ENCODE measurements around the gene AP1S3.
"Not testable (repeated sequence)": the region's sequence is repeated elsewhere in the genome, so short reads cannot be mapped to it uniquely, and the experiment has no call there.

AP1S3 gene

GRCh38 chr2:223813329-223813728 lies 24.1 kb downstream of the AP1S3 start:
- no peak overlapping the region for H2AFZ ChIP-seq (ENCODE audit: low read depth, low read length)
- no peaks in the 10 kb centered on the region for H3K27me3 ChIP-seq (ENCODE audit: insufficient read depth, low read length)
- no peaks in the 10 kb centered on the region for H3K9me3 ChIP-seq (ENCODE audit: low read length)
- H3K36me3 ChIP-seq (ENCODE audit: insufficient read depth, low read length), result no peaks in the 10 kb centered on the region
- H3K4me1 ChIP-seq (ENCODE audit: insufficient read depth, low read length), result no peaks in the 10 kb centered on the region
- H3K4me3 ChIP-seq (ENCODE audit: low read length), result no peak overlapping the region

GRCh38 chr2:223811757-223812156 lies 25.6 kb downstream of the AP1S3 start:
- no peak overlapping the region for H3K4me3 ChIP-seq (ENCODE audit: low read length)
- no peak overlapping the region for H2AFZ ChIP-seq (ENCODE audit: low read depth, low read length)
- H3K27me3 ChIP-seq (ENCODE audit: insufficient read depth, low read length), result no peaks in the 10 kb centered on the region
- H3K4me1 ChIP-seq (ENCODE audit: insufficient read depth, low read length), result no peaks in the 10 kb centered on the region
- H3K9me3 ChIP-seq (ENCODE audit: low read length), result no peaks in the 10 kb centered on the region
- H3K36me3 ChIP-seq (ENCODE audit: insufficient read depth, low read length), result no peaks in the 10 kb centered on the region

- H3K36me3 ChIP-seq (ENCODE audit: insufficient read depth, low read length), result no peaks in the 10 kb centered on the region
- no peaks in the 10 kb centered on the region for H3K27me3 ChIP-seq (ENCODE audit: insufficient read depth, low read length)
- no peaks in the 10 kb centered on the region for H3K9me3 ChIP-seq (ENCODE audit: low read length)
- H3K4me1 ChIP-seq (ENCODE audit: insufficient read depth, low read length), result no peaks in the 10 kb centered on the region
- no peak overlapping the region for H3K4me3 ChIP-seq (ENCODE audit: low read length)
- H2AFZ ChIP-seq (ENCODE audit: low read depth, low read length), result no peak overlapping the region
Observed at GRCh38 chr2:223805008-223805407, 32.4 kb downstream of the AP1S3 start.

GRCh38 chr2:223801736-223802135 lies 35.6 kb downstream of the AP1S3 start:
- Histone ChIP-seq H2AFZ (ENCODE audit: low read depth, low read length) (no peak overlapping the region), H3K27me3 (ENCODE audit: insufficient read depth, low read length) (no peaks in the 10 kb centered on the region), H3K4me1 (ENCODE audit: insufficient read depth, low read length) (no peaks in the 10 kb centered on the region), H3K36me3 (ENCODE audit: insufficient read depth, low read length) (no peaks in the 10 kb centered on the region), H3K9me3 (ENCODE audit: low read length) (no peaks in the 10 kb centered on the region), H3K4me3 (ENCODE audit: low read length) (no peak overlapping the region)

GRCh38 chr2:223800908-223801307 lies 36.5 kb downstream of the AP1S3 start:
- no peaks in the 10 kb centered on the region for H3K36me3 ChIP-seq (ENCODE audit: insufficient read depth, low read length)
- H3K4me3 ChIP-seq (ENCODE audit: low read length), result no peak overlapping the region
- no peak overlapping the region for H2AFZ ChIP-seq (ENCODE audit: low read depth, low read length)
- H3K4me1 ChIP-seq (ENCODE audit: insufficient read depth, low read length), result no peaks in the 10 kb centered on the region
- no peaks in the 10 kb centered on the region for H3K9me3 ChIP-seq (ENCODE audit: low read length)
- H3K27me3 ChIP-seq (ENCODE audit: insufficient read depth, low read length), result no peaks in the 10 kb centered on the region

- Histone ChIP-seq H3K36me3 (ENCODE audit: insufficient read depth, low read length) (no peaks in the 10 kb centered on the region), H3K4me3 (ENCODE audit: low read length) (no peak overlapping the region), H2AFZ (ENCODE audit: low read depth, low read length) (no peak overlapping the region), H3K9me3 (ENCODE audit: low read length) (no peaks in the 10 kb centered on the region), H3K4me1 (ENCODE audit: insufficient read depth, low read length) (no peaks in the 10 kb centered on the region), H3K27me3 (ENCODE audit: insufficient read depth, low read length) (no peaks in the 10 kb centered on the region)
Observed at GRCh38 chr2:223797811-223798721, 39.3 kb downstream of the AP1S3 start.

- Histone ChIP-seq H3K27me3 (ENCODE audit: insufficient read depth, low read length) (no peaks in the 10 kb centered on the region), H2AFZ (ENCODE audit: low read depth, low read length) (no peak overlapping the region)
Observed at GRCh38 chr2:223797037-223797436, 40.3 kb downstream of the AP1S3 start.

GRCh38 chr2:223789423-223789822 lies 48.0 kb downstream of the AP1S3 start:
- no peaks in the 10 kb centered on the region for H3K27me3 ChIP-seq (ENCODE audit: insufficient read depth, low read length)
- H3K36me3 ChIP-seq (ENCODE audit: insufficient read depth, low read length), result no peaks in the 10 kb centered on the region
- H2AFZ ChIP-seq (ENCODE audit: low read depth, low read length), result no peak overlapping the region
- no peak overlapping the region for H3K4me3 ChIP-seq (ENCODE audit: low read length)
- no peaks in the 10 kb centered on the region for H3K4me1 ChIP-seq (ENCODE audit: insufficient read depth, low read length)
- H3K9me3 ChIP-seq (ENCODE audit: low read length), result no peaks in the 10 kb centered on the region

More at GRCh38 chr2:223797037-223797436, 40.3 kb downstream of the AP1S3 start:
- H3K4me1 ChIP-seq (ENCODE audit: insufficient read depth, low read length), result no peaks in the 10 kb centered on the region
- H3K9me3 ChIP-seq (ENCODE audit: low read length), result no peaks in the 10 kb centered on the region
- H3K36me3 ChIP-seq (ENCODE audit: insufficient read depth, low read length), result no peaks in the 10 kb centered on the region
- no peak overlapping the region for H3K4me3 ChIP-seq (ENCODE audit: low read length)

- H3K4me3 ChIP-seq (ENCODE audit: low read length), result no peak overlapping the region
- H2AFZ ChIP-seq (ENCODE audit: low read depth, low read length), result no peak overlapping the region
- H3K36me3 ChIP-seq (ENCODE audit: insufficient read depth, low read length), result no peaks in the 10 kb centered on the region
- no peaks in the 10 kb centered on the region for H3K4me1 ChIP-seq (ENCODE audit: insufficient read depth, low read length)
- no peaks in the 10 kb centered on the region for H3K9me3 ChIP-seq (ENCODE audit: low read length)
- no peaks in the 10 kb centered on the region for H3K27me3 ChIP-seq (ENCODE audit: insufficient read depth, low read length)
Observed at GRCh38 chr2:223788826-223789225, 48.6 kb downstream of the AP1S3 start.

- not testable (repeated sequence) for H3K4me1 ChIP-seq (ENCODE audit: insufficient read depth, low read length); H2AFZ ChIP-seq (ENCODE audit: low read depth, low read length); H3K9me3 ChIP-seq (ENCODE audit: low read length); H3K4me3 ChIP-seq (ENCODE audit: low read length); H3K36me3 ChIP-seq (ENCODE audit: insufficient read depth, low read length); H3K27me3 ChIP-seq (ENCODE audit: insufficient read depth, low read length)
Observed at GRCh38 chr2:223788106-223788505, 49.3 kb downstream of the AP1S3 start.

- no peaks in the 10 kb centered on the region for H3K27me3 ChIP-seq (ENCODE audit: insufficient read depth, low read length)
- no peaks in the 10 kb centered on the region for H3K4me1 ChIP-seq (ENCODE audit: insufficient read depth, low read length)
- no peak overlapping the region for H2AFZ ChIP-seq (ENCODE audit: low read depth, low read length)
- no peaks in the 10 kb centered on the region for H3K36me3 ChIP-seq (ENCODE audit: insufficient read depth, low read length)
- no peak overlapping the region for H3K4me3 ChIP-seq (ENCODE audit: low read length)
- no peaks in the 10 kb centered on the region for H3K9me3 ChIP-seq (ENCODE audit: low read length)
Observed at GRCh38 chr2:223787358-223787757, 50.0 kb downstream of the AP1S3 start.

GRCh38 chr2:223786943-223787342 lies 50.4 kb downstream of the AP1S3 start:
- Histone ChIP-seq H2AFZ (ENCODE audit: low read depth, low read length) (no peak overlapping the region), H3K4me3 (ENCODE audit: low read length) (no peak overlapping the region), H3K27me3 (ENCODE audit: insufficient read depth, low read length) (no peaks in the 10 kb centered on the region), H3K36me3 (ENCODE audit: insufficient read depth, low read length) (no peaks in the 10 kb centered on the region), H3K4me1 (ENCODE audit: insufficient read depth, low read length) (no peaks in the 10 kb centered on the region), H3K9me3 (ENCODE audit: low read length) (no peaks in the 10 kb centered on the region)

GRCh38 chr2:223786236-223786635 lies 51.1 kb downstream of the AP1S3 start:
- H3K27me3 ChIP-seq (ENCODE audit: insufficient read depth, low read length), result no peaks in the 10 kb centered on the region
- no peaks in the 10 kb centered on the region for H3K9me3 ChIP-seq (ENCODE audit: low read length)
- no peaks in the 10 kb centered on the region for H3K4me1 ChIP-seq (ENCODE audit: insufficient read depth, low read length)
- H3K4me3 ChIP-seq (ENCODE audit: low read length), result no peak overlapping the region
- H3K36me3 ChIP-seq (ENCODE audit: insufficient read depth, low read length), result no peaks in the 10 kb centered on the region
- no peak overlapping the region for H2AFZ ChIP-seq (ENCODE audit: low read depth, low read length)

Measured in neuron (in vitro differentiated cells).